NCI-H1436 (cell line): ENCODE measurements around the gene NPY4R2.
"Not testable (repeated sequence)": the region's sequence is repeated elsewhere in the genome, so short reads cannot be mapped to it uniquely, and the experiment has no call there.

ENCODE experiments used
- DNase-seq: peaks from one replicate; lab custom pipeline; 2025; lab: John Stamatoyannopoulos, UW

The NPY4R2 gene

DNA sequence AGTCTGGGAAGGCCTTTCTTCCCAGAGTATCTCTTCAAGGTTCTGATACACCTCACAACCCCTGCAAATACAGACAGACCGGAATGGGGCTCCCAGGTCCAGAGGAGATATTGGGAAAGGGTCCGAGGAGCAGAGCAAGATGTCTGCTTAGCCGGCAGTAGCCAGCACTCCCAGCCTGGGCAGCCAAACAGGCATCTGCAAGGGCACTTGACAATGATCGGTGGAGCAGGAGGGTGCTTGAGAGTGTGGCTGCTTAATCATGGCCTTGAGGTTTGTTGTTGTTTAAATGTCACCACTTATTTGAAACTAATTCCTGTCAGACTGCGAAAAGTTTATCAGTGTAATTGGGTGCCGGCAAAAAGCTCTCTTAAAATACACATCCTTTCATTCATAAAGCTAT lies 15.0 kb downstream of the NPY4R2 start:
- DNase-seq = not testable (repeated sequence)

DNA sequence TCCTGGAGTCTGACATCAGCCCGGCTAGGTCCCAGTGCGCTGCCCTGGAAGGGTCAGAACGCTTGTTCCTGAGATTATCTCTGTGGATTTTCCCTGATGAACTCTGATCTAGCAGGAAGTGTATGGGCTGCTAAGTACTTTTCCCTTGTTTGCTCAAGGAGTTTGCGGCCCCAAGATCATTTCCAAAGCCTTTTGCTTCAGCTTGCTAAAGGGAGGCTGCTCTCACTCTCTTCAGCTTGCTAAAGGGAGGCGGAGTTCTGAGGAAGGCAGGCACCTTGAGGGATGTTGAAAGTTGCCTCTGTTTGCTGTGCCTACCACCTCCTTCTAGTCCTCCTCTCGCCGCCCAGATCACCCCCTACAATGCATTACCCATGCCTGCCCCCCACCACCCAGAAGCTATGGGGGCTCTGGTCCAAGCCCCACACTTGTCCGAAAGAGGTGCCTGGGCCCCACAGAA lies 18.3 kb downstream of the NPY4R2 start:
- not testable (repeated sequence) for DNase-seq

DNA sequence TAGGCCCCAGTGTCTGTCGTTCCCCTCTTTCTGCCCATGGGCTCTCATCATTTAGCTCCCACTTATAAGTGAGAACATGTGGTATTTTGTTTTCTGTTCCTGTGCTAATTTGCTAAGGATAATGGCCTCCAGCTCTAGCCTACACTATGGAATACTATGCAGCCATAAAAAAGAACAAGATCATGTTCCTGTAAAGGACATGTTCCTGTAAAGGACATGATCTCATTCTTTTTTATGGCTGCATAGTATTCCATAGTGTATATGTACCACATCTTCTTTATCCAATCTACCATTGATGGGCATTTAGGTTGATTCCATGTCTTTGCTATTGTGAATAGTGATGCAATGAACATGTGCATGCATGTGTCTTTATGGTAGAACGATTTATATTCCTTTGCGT lies 19.2 kb downstream of the NPY4R2 start:
- DNase-seq = not testable (repeated sequence)

GRCh38 chr10:47940821-47941220 lies 22.4 kb downstream of the NPY4R2 start:
- DNase-seq = not testable (repeated sequence)

- DNase-seq = not testable (repeated sequence)
Observed at GRCh38 chr10:47941379-47941778, 22.9 kb downstream of the NPY4R2 start.

GRCh38 chr10:47942351-47943019 lies 24.0 kb downstream of the NPY4R2 start:
- DNase-seq = not testable (repeated sequence)

- not testable (repeated sequence) for DNase-seq
Observed at GRCh38 chr10:47943328-47943727, 24.9 kb downstream of the NPY4R2 start.

DNA sequence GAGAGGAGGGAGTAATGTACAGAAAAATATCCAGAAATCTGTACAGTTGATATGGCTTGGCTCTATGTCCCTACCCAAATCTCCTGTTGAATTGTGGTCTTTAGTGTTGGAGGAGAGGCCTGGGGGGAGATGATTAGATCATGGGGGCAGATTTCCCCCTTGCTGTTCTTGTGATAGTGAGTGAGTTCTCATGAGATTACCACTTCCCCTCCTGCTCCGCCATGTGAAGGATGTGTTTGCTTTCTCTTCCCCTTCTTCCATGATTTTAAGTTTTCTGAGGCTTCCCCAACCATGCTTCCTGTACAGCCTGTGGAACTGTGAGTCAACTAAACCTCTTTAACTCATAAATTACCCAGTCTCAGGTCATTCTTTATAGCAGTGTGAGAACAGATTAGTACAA lies 29.0 kb downstream of the NPY4R2 start:
- DNase-seq = not testable (repeated sequence)

DNA sequence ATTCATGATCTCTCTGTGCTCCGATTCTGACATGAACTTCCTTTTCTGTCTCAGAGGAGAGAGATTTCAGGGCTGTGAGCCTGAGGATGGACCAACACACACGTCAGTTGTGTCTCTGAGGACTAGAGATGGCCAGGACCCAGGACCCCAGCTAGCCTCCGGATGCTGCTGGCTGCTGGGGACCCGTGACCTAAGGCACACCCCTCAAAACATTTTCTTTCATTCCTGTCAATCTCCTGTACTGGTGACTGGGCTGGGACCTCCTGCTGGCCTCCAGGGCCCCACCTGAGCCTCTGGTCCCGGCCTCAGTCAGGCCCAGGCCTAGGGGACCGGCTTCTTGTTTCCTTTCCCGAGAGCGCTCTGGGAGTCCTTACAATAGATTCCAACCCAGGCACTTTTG lies 38.7 kb downstream of the NPY4R2 start:
- not testable (repeated sequence) for DNase-seq

- DNase-seq = not testable (repeated sequence)
Observed at GRCh38 chr10:47959677-47960076, 41.2 kb downstream of the NPY4R2 start.

DNA sequence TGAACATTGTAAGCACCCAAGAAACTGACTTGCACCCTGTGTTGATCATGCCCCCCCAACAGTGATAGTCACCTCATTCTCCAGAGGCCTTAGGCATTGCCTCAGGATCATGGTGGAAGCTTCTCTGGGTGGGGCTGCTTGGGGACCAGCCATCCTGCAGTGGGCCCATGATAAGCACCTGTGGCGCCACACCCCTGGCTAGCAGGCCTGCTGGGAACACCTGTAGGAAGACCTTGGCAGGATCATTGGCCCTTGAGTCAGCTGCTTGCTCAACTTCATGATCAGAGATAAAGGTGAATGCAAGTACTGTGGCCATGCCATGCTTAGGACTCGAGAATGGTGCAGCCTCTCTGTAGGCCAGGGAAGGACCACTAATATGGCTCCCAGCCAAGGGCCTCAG lies 42.2 kb downstream of the NPY4R2 start:
- DNase-seq = not testable (repeated sequence)

DNA sequence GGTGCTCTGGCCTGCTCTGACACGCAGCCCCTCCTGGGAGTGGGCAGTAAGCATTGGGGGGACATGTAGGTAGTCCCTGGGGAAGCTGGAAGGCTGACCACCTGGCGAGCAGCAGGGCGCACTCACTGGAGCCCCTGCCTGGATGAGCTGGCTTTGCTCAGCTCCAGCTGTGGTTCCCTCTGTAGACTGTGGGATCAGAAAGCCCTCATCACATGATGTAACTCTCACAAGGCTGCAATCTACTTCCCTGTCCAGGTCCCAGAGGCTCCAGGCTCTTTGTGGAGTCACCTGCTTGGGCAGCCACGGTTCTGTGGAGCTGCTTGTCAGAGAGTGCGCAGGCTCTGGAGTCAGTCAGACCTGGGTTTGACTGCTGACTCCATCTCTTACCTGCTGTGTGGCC lies 44.3 kb downstream of the NPY4R2 start:
- DNase-seq = not testable (repeated sequence)

DNA sequence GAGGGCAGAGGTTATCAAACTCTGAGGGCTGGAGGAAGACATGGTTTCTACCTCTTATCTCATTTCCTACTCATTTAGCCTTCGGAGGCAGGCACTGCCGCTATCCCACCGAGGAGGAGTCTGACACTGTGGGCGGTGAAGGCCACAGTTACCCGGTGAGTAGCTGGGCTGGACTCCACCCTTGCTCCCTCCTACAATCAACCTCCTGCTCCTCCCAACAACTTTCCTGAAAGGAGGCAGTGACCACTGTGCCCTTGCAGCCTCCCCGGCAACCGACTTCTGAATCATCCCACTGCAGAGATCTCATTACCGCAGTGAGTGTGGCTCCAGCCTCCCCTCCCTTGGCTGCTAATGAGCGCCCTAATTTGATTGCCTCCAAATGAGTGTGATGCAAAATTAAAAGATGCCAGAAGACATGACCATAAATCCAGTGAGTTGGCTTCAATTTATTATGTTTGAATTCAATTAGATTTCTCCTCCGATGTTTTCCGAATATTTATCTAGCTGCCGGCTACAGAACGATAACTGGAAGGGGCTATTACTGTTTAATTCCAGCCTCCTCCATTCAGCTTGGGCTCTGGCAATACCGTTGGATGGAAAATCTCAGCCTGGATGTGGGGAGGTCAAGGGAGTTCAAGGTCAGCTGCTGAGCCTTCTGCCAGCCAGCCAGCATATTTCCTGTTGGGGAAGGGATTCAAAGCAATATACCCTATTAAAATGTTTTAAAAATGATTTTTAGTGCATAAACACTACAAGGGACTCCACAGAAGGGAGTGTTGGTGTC lies 46.0 kb downstream of the NPY4R2 start:
- DNase-seq = not testable (repeated sequence)

- not testable (repeated sequence) for DNase-seq
Observed at GRCh38 chr10:47968988-47969387, 50.5 kb downstream of the NPY4R2 start.

- DNase-seq = not testable (repeated sequence)
Observed at GRCh38 chr10:47970047-47970446, 51.6 kb downstream of the NPY4R2 start.

- not testable (repeated sequence) for DNase-seq
Observed at GRCh38 chr10:47971598-47971997, 53.1 kb downstream of the NPY4R2 start.

DNA sequence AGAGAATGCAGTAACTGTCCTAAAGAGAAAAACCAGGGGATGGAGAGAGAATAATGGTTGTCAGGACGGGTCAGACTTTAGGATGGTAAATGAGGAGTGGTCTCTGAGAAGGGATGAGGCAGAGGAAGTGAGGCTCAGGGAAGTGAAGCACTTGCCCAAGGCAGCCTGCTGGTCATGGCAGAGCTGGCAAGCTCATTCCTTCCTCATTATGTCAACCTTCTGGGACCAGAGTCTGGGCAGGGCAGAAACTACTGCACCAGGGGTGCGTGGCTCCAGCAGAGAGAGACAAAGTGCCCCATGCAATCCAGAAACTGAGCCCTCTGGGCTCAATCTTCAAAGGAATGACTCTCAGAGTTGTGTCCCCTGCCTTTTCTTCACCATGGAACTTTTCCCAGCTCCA lies 53.6 kb downstream of the NPY4R2 start:
- DNase-seq = not testable (repeated sequence)
